Omental fat pad (tissue), 4 donors: Measurements from ENCODE around the gene ENGASE. TPM values are rescaled to one million over a fixed set of nuclear protein-coding genes. Genes with fewer than 3 reads are reported as not detected.

Experiments used
- ATAC-seq: fragments of 150-250 bp; one replicate; pipeline ENCODE4 v1.9.1; 2016; ENCODE audit warnings: mild to moderate bottlenecking, moderate library complexity; ENCODE audit not compliant: low FRiP score
- DNase-seq: peaks from one replicate; pipeline ENCODE4 v3.0.0-alpha.2; 2019; ENCODE audit warnings: low spot score
- CTCF ChIP-seq, 3 donors: fragments of 450-650 bp; IDR thresholded peaks; one replicate each; pipeline ENCODE4 v1.5.1; 2016 to 2017; ENCODE audit warnings: antibody characterized with exemption in 3 of 3, mild to moderate bottlenecking in 3 of 3, moderate library complexity in 2 of 3
- total RNA-seq, 4 donors: library from RNA; depleted of rRNA; stranded (reverse); fragments of >200 nt; gene quantifications; one replicate each; pipeline ENCODE4 v1.1.0, GENCODE V29; 2016

The ENGASE gene
- total RNA-seq, 4 donors from 2014 or later = 12.2 to 52.3 (median 22.2) TPM

GRCh38 chr17:79075446-79075750, 774 bp downstream of the ENGASE start:
- no peak for DNase-seq
- no peak for TF ChIP-seq CTCF (IDR thresholded peaks at IDR 0.05)
- ATAC-seq = no peak

GRCh38 chr17:79075861-79076406, 1.3 kb downstream of the ENGASE start:
- ATAC-seq (no peak), DNase-seq (no peak)

GRCh38 chr17:79077587-79077986, 3.0 kb downstream of the ENGASE start:
- no peak for TF ChIP-seq CTCF (IDR thresholded peaks at IDR 0.05)
- DNase-seq (no peak), ATAC-seq (no peak)

More at GRCh38 chr17:79075861-79076406, 1.3 kb downstream of the ENGASE start:
- no peak for TF ChIP-seq CTCF (IDR thresholded peaks at IDR 0.05)

GRCh38 chr17:79078476-79079190, 4.0 kb downstream of the ENGASE start:
- DNase-seq = no peak
- TF ChIP-seq CTCF (IDR thresholded peaks at IDR 0.05) = no peak
- no peak for ATAC-seq

GRCh38 chr17:79079421-79080200, 5.0 kb downstream of the ENGASE start:
- TF ChIP-seq CTCF (IDR thresholded peaks at IDR 0.05) = no peak
- DNase-seq = no peak
- no peak for ATAC-seq

- ATAC-seq = peak; percentile 48
- TF ChIP-seq CTCF (IDR thresholded peaks at IDR 0.05) = no peak
- no peak for DNase-seq
Observed at GRCh38 chr17:79080349-79080748, 5.7 kb downstream of the ENGASE start.
